Liver (tissue), 9 donors: Measurements from ENCODE around the gene METTL17. TPM values are rescaled to one million over a fixed set of nuclear protein-coding genes. Genes with fewer than 3 reads are reported as not detected.

Source experiments
- DNase-seq: peaks from one replicate; pipeline ENCODE4 v3.0.0-alpha.2; 2017; ENCODE audit warnings: low spot score
- H3K27ac ChIP-seq, 2 donors: one replicate each; pipeline ENCODE4 v1.7.0; 2013; ENCODE audit warnings: inconsistent platforms in 2 of 2, low read length in 2 of 2, control low read depth in 1 of 2, low read depth in 1 of 2, mild to moderate bottlenecking in 1 of 2
- H3K27me3 ChIP-seq, 4 donors: one replicate each; pipeline versions ENCODE4 v1.6.1 to v1.7.0; 2013; ENCODE audit warnings: low read length in 3 of 4, inconsistent platforms in 1 of 4, mild to moderate bottlenecking in 1 of 4, moderate library complexity in 1 of 4; ENCODE audit not compliant: control insufficient read depth in 4 of 4, insufficient read depth in 4 of 4
- H3K36me3 ChIP-seq, 4 donors: one replicate each; pipeline versions ENCODE4 v1.6.1 to v1.7.0; 2013; ENCODE audit warnings: low read length in 3 of 4, mild to moderate bottlenecking in 3 of 4, low read depth in 1 of 4, moderate library complexity in 1 of 4; ENCODE audit not compliant: control insufficient read depth in 4 of 4, insufficient read depth in 3 of 4
- H3K4me1 ChIP-seq, 4 donors: one replicate each; pipeline versions ENCODE4 v1.6.1 to v1.7.0; 2013; ENCODE audit warnings: low read length in 3 of 4, mild to moderate bottlenecking in 3 of 4, moderate library complexity in 1 of 4; ENCODE audit not compliant: control insufficient read depth in 4 of 4, insufficient read depth in 4 of 4
- H3K4me3 ChIP-seq, 3 donors: one replicate each; pipeline versions ENCODE4 v1.6.1 to v1.7.0; 2013; ENCODE audit warnings: low read length in 3 of 3, control low read depth in 1 of 3, low read depth in 1 of 3, mild to moderate bottlenecking in 1 of 3
- H3K9ac ChIP-seq, 2 donors: one replicate each; pipeline ENCODE4 v1.7.0; 2013; ENCODE audit warnings: low read length in 2 of 2, mild to moderate bottlenecking in 2 of 2, moderate library complexity in 2 of 2, control low read depth in 1 of 2, low read depth in 1 of 2
- H3K9me3 ChIP-seq, 4 donors: one replicate each; pipeline versions ENCODE4 v1.6.1 to v1.7.0; 2013; ENCODE audit warnings: low read length in 3 of 4; ENCODE audit not compliant: control insufficient read depth in 4 of 4
- EGR1 ChIP-seq, 2 donors: IDR thresholded peaks; 2 replicates each; pipeline ENCODE4 v1.6.1; 2016 to 2018; ENCODE audit warnings: antibody characterized with exemption in 2 of 2, low read depth in 2 of 2
- FOXA1 ChIP-seq: IDR thresholded peaks from 2 replicates; pipeline ENCODE4 v1.6.1; 2016; ENCODE audit warnings: antibody characterized with exemption
- FOXA2 ChIP-seq: IDR thresholded peaks from 2 replicates; pipeline ENCODE4 v1.6.1; 2016; ENCODE audit warnings: antibody characterized with exemption
- GABPA ChIP-seq, 2 donors: IDR thresholded peaks in 1 of 2; conservative IDR thresholded peaks in 1 of 2; 2 replicates each; pipeline ENCODE4 v1.6.1; 2016; ENCODE audit warnings: antibody characterized with exemption in 2 of 2, mild to moderate bottlenecking in 1 of 2, moderate library complexity in 1 of 2
- HNF4A ChIP-seq, 2 donors: conservative IDR thresholded peaks; 2 replicates each; pipeline ENCODE4 v1.6.1; 2016; ENCODE audit warnings: antibody characterized with exemption in 2 of 2, mild to moderate bottlenecking in 2 of 2
- HNF4G ChIP-seq: IDR thresholded peaks from 2 replicates; pipeline ENCODE4 v1.6.1; 2016; ENCODE audit warnings: antibody characterized with exemption
- JUND ChIP-seq, 2 donors: IDR thresholded peaks; 2 replicates each; pipeline ENCODE4 v1.6.1; 2016; ENCODE audit warnings: antibody characterized with exemption in 2 of 2
- NR2F2 ChIP-seq: IDR thresholded peaks from 2 replicates; pipeline ENCODE4 v1.6.1; 2016; ENCODE audit warnings: antibody characterized with exemption
- RAD21 ChIP-seq, 2 donors: IDR thresholded peaks; 2 replicates each; pipeline ENCODE4 v1.6.1; 2016; ENCODE audit warnings: antibody characterized with exemption in 2 of 2, mild to moderate bottlenecking in 2 of 2
- RXRA ChIP-seq, 2 donors: IDR thresholded peaks; 2 replicates each; pipeline ENCODE4 v1.6.1; 2017 to 2018; ENCODE audit warnings: antibody characterized with exemption in 2 of 2, mild to moderate bottlenecking in 1 of 2
- SP1 ChIP-seq: IDR thresholded peaks from 2 replicates; pipeline ENCODE4 v1.6.1; 2018; ENCODE audit warnings: antibody characterized with exemption, mild to moderate bottlenecking
- TAF1 ChIP-seq: conservative IDR thresholded peaks from 2 replicates; pipeline ENCODE4 v1.6.1; 2016; ENCODE audit warnings: antibody characterized with exemption, mild to moderate bottlenecking
- YY1 ChIP-seq: IDR thresholded peaks from 2 replicates; pipeline ENCODE4 v1.6.1; 2016; ENCODE audit warnings: antibody characterized with exemption, mild to moderate bottlenecking
- WGBS: extraction: QIAGEN DNeasy Blood & Tissue Kit; methylation state at CpG from one replicate; pipeline ENCODE4 v1.1.7; 2013; 5-methylcytosine and 5-hydroxymethylcytosine counted together
- polyA plus RNA-seq, 2 donors: library from polyadenylated mRNA; stranded (reverse) in 1 of 2; unstranded in 1 of 2; fragments of 200-250 nt in 1 of 2; fragments of >200 nt in 1 of 2; fragmentation: Nextera tagmentation in 1 of 2; extraction: Ambion mirVana in 1 of 2; gene quantifications; one replicate each; pipeline versions ENCODE4 v1.2.1 to v1.2.3, GENCODE V29; 2013 to 2015
- total RNA-seq, 2 donors: library from RNA; depleted of rRNA; stranded (reverse); fragments of >200 nt; gene quantifications; one replicate each; pipeline ENCODE4 v1.2.3, GENCODE V29; 2014
- TF ChIP-seq, protein P1 (sequence below): IDR thresholded peaks from 2 replicates; pipeline ENCODE4 v1.6.1; 2016; ENCODE audit warnings: antibody characterized with exemption
- TF ChIP-seq, protein P2 (sequence below): fragments of 150-350 bp; IDR thresholded peaks from 2 replicates; pipeline ENCODE4 v1.5.1; 2017; ENCODE audit warnings: improper control_type of control experiment, low read depth, low read length; ENCODE audit not compliant: missing input control
- TF ChIP-seq, protein P3 (sequence below): IDR thresholded peaks from 2 replicates; pipeline ENCODE4 v1.6.1; 2016; ENCODE audit warnings: antibody characterized with exemption
- TF ChIP-seq, protein P4 (sequence below): IDR thresholded peaks from 2 replicates; pipeline ENCODE4 v1.6.1; 2016; ENCODE audit warnings: antibody characterized with exemption, mild to moderate bottlenecking
- donor health status: healthy.
- donor health status: healthy.
- donor health status: healthy.
- donor health status: healthy.
- donor health status: healthy.

The METTL17 gene
- total and polyA plus RNA-seq, 4 donors: 31.0 to 64.8 (median 47.3) TPM

DNA sequence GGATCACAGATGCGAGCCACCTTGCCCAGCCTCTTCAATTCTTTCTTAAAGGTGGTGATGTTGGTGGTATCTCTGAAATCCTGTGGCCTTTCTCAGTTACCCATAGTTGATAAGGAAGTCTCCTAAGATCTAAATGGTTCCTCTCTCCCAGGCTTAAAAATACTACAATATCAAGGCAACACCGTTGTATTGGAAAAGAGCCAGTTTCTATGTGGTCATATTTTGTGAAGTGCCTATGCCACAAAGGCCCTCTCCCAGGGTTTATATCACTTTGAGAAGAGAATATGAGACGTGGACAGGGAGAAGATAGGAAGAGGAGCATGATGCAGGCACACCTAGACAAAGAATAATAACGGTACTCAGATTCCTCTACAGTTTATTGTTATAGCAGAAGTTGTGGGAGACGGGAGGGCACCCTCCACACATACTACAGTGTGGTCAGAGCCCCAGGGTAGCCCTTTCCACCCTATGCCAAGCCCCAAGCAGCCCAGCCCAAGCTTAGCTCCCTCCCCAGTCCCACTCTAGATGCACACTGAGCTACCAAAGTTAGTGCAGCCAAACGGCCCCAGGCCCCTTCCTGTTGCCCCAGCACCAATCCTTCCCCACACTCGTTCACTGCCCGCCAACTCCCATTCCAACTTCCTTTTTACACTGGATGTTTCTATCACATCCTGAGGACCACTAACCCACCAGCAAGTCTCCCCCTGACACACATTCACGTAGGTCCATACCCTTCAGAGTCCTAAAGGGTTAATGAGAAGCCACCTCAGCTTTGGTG, 26.8 kb downstream of the METTL17 start (continued):
- TF ChIP-seq, protein P1, sequence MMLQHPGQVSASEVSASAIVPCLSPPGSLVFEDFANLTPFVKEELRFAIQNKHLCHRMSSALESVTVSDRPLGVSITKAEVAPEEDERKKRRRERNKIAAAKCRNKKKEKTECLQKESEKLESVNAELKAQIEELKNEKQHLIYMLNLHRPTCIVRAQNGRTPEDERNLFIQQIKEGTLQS: no peak
- TF ChIP-seq RAD21 (IDR thresholded peaks at IDR 0.05) (no peak), FOXA2 (no peak), HNF4A (conservative IDR thresholded peaks at IDR 0.05) (no peak), JUND (IDR thresholded peaks at IDR 0.05) (no peak), FOXA1 (no peak)

DNA sequence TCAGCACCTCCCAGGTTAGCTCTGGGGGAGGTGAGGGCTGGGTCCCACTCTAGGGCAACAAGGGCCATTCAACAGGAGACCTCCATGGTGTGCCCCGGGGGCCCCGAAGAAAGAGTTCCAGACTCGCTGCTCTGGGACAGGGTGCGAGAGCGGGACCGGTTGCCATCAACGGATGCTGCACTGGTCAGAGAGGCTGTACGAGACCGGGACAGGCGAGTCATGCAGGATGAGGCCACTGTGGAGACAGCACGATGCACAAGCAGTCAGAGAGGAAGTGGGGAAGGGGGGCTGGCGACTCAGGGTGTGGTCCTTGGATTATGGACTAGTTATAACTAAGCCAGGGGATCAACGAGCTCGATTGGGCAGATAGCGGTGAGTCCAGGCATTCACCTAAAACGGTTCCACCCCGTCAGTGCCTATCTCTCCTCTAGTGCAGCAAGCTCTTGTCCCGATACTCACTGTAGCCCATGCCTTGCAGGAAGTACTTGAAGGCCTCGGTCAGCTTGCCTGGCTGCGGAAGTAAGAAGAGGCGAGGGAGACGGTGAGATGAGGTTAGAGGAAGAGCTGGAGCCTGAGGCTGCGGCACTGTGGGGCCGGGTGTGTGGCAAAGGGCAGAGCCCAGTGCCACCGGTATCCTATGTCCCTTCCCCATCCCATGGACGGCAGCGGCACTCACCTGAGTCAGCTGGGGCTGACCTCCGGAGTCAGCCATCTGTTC, 27.9 kb downstream of the METTL17 start:
- H3K4me1 ChIP-seq: peaks cover 0 to 47% (median 26%) of the 10 kb centered on the region in 4 donors
- H3K27me3 ChIP-seq: no peaks in the 10 kb centered on the region
- no peak overlapping the region for H3K27ac ChIP-seq
- no peak overlapping the region for H3K9ac ChIP-seq
- no peaks in the 10 kb centered on the region for H3K9me3 ChIP-seq
- TF ChIP-seq TAF1: no peak
- TF ChIP-seq, protein P2, sequence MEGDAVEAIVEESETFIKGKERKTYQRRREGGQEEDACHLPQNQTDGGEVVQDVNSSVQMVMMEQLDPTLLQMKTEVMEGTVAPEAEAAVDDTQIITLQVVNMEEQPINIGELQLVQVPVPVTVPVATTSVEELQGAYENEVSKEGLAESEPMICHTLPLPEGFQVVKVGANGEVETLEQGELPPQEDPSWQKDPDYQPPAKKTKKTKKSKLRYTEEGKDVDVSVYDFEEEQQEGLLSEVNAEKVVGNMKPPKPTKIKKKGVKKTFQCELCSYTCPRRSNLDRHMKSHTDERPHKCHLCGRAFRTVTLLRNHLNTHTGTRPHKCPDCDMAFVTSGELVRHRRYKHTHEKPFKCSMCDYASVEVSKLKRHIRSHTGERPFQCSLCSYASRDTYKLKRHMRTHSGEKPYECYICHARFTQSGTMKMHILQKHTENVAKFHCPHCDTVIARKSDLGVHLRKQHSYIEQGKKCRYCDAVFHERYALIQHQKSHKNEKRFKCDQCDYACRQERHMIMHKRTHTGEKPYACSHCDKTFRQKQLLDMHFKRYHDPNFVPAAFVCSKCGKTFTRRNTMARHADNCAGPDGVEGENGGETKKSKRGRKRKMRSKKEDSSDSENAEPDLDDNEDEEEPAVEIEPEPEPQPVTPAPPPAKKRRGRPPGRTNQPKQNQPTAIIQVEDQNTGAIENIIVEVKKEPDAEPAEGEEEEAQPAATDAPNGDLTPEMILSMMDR: no peak
- no peak for TF ChIP-seq RAD21 (IDR thresholded peaks at IDR 0.05)
- TF ChIP-seq EGR1 (IDR thresholded peaks at IDR 0.05; ENCODE audit: low read depth in 2 of 2): no peak
- TF ChIP-seq, protein P3, sequence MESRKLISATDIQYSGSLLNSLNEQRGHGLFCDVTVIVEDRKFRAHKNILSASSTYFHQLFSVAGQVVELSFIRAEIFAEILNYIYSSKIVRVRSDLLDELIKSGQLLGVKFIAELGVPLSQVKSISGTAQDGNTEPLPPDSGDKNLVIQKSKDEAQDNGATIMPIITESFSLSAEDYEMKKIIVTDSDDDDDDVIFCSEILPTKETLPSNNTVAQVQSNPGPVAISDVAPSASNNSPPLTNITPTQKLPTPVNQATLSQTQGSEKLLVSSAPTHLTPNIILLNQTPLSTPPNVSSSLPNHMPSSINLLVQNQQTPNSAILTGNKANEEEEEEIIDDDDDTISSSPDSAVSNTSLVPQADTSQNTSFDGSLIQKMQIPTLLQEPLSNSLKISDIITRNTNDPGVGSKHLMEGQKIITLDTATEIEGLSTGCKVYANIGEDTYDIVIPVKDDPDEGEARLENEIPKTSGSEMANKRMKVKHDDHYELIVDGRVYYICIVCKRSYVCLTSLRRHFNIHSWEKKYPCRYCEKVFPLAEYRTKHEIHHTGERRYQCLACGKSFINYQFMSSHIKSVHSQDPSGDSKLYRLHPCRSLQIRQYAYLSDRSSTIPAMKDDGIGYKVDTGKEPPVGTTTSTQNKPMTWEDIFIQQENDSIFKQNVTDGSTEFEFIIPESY: no peak
- TF ChIP-seq FOXA1: no peak
- TF ChIP-seq, protein P4, sequence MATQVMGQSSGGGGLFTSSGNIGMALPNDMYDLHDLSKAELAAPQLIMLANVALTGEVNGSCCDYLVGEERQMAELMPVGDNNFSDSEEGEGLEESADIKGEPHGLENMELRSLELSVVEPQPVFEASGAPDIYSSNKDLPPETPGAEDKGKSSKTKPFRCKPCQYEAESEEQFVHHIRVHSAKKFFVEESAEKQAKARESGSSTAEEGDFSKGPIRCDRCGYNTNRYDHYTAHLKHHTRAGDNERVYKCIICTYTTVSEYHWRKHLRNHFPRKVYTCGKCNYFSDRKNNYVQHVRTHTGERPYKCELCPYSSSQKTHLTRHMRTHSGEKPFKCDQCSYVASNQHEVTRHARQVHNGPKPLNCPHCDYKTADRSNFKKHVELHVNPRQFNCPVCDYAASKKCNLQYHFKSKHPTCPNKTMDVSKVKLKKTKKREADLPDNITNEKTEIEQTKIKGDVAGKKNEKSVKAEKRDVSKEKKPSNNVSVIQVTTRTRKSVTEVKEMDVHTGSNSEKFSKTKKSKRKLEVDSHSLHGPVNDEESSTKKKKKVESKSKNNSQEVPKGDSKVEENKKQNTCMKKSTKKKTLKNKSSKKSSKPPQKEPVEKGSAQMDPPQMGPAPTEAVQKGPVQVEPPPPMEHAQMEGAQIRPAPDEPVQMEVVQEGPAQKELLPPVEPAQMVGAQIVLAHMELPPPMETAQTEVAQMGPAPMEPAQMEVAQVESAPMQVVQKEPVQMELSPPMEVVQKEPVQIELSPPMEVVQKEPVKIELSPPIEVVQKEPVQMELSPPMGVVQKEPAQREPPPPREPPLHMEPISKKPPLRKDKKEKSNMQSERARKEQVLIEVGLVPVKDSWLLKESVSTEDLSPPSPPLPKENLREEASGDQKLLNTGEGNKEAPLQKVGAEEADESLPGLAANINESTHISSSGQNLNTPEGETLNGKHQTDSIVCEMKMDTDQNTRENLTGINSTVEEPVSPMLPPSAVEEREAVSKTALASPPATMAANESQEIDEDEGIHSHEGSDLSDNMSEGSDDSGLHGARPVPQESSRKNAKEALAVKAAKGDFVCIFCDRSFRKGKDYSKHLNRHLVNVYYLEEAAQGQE: no peak
- TF ChIP-seq NR2F2: no peak
- TF ChIP-seq HNF4A (conservative IDR thresholded peaks at IDR 0.05): no peak
- TF ChIP-seq FOXA2: no peak
- no peak for TF ChIP-seq RXRA (IDR thresholded peaks at IDR 0.05)
- TF ChIP-seq GABPA (IDR thresholded peaks at IDR 0.05 in 1 of 2, conservative IDR thresholded peaks at IDR 0.05 in 1 of 2): no peak
- no peak for TF ChIP-seq JUND (IDR thresholded peaks at IDR 0.05)
- TF ChIP-seq SP1: no peak
- TF ChIP-seq YY1: no peak
- TF ChIP-seq HNF4G: no peak
- no peak for DNase-seq
- H3K36me3 ChIP-seq: peaks cover 8 to 45% (median 44%) of the 10 kb centered on the region in 4 donors
- 76% methylated on average over 28 of the region's 28 CpGs for WGBS
- no peak overlapping the region for H3K4me3 ChIP-seq
